ENCODE measurements around the gene MAP2K4.
"Not testable (repeated sequence)": the region's sequence is repeated elsewhere in the genome, so short reads cannot be mapped to it uniquely, and the experiment has no call there.

MAP2K4 gene

DNA sequence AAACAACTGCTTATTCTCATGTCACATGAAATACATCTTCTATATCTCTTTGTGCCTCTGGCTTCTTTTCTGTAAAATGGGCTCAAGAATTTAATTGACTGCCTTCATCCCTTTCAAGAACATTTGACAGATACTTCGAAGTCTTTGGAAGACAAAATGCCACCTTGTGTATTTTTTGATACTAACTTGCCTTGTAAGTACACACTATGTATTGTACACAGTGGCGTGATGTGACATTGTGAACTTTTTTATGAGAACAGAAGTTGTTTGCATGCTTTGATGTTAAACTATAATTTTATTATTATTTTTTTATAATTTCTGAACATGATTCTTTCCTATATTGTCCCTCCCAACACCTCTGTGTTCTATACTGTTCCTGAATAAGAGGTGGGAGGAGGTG lies 73.7 kb downstream of the MAP2K4 start:
- no peak for DNase-seq

DNA sequence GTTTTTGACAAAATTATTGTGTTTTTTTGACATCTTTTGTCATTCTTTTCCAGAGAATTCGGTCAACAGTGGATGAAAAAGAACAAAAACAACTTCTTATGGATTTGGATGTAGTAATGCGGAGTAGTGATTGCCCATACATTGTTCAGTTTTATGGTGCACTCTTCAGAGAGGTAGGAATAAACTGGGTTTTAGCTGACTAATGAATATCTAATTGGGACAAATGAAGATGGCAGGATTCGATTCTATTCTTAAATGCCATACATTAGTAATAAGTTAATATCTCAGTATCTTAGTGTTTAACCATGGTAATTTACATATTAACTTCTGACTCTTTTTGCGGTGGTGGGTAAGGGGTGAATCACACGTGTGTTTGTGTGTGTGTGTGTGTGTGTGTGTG lies 74.8 kb downstream of the MAP2K4 start:
- no peak for DNase-seq

DNA sequence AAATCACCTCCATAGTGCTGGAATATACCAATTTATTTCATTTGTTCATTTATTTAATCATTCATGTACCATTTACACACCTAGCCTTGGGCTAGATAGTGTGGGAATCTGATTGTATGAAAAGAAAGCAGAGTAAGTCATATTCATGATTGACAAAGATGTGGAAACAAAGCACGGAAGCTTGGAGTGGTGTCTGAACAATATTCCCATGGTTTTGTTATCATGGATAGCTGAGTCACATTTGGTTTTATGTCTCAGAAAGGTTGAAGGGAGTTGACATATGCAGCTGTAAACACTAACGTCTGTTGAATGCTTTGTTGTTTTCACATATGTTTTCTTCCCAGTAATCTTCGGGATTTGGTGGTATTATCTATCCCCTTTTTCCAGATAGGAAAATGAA lies 76.6 kb downstream of the MAP2K4 start:
- no peak for DNase-seq

DNA sequence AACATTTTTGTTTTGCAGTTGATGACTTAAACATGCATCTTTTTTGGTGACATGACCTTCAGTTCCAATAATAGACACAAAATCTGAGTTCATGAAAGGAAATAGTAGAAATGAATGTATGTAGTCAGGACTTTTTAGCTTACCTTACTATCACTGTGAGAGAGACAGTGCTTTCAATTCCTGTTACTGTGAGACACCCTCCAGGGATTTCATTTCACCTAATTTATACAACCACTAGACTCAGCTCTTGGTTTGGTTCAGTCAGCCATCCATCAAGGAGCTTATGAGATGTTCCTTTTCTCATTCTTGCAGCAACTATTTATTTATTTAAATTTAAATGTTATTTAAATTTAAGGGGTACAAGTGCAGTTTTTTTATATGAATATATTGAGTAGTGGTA lies 77.9 kb downstream of the MAP2K4 start:
- no peak for DNase-seq

DNA sequence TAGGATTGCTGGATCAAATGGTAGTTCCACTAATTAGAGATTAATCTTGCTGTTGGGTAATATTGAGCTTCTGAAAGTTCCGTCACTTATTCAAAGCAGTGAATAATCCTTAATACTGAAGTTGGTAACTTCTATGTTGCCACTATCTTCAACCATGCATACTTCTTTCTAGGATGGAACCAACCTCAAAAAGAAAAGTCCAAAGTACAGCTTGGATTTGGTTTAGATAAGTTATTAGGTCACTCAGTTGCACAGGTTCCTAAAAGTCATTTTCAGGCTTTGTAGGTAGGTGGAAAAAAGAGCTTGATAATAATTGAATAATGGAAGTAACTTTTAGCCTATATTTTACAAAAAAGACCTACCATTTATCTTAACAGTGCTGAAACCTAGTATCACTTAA lies 78.7 kb downstream of the MAP2K4 start:
- no peak for DNase-seq

DNA sequence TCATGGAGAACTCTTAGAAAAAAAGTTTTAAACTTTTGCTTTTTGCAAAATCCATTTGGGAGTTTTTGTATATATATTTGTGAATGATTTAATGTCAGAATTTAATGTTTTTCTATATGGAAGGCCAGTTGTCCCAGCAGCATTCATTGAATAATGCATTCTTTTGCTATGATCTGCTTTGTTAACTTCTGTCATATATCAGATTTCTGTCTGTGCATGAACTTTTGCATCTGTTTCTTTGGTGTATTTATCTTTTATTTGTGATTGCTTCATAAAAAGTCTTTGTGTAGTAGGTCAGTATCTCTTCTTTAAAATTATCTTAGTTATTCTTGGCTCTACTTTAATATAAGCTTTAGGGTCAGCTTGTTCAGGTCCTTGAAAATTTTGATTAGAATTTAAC lies 84.2 kb downstream of the MAP2K4 start:
- DNase-seq = no peak

DNA sequence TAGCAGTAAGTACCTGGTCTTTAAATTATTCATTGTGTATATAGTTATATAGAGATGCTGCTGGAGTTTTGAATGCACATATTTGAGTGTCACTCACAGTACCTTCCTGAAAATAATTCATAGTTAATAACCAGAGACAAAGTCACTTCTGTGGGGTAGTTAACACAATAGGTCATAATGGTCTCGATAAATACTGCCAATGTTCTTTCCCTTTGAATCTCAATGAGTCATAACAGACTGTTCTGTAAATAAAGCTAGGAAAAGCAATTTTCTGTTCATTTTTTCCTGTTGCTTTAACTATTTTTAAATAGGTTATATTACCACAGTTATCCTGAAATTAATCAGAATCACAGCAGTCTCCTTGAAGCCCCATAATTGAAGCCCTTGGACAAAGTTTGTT lies 87.2 kb downstream of the MAP2K4 start:
- no peak for DNase-seq

DNA sequence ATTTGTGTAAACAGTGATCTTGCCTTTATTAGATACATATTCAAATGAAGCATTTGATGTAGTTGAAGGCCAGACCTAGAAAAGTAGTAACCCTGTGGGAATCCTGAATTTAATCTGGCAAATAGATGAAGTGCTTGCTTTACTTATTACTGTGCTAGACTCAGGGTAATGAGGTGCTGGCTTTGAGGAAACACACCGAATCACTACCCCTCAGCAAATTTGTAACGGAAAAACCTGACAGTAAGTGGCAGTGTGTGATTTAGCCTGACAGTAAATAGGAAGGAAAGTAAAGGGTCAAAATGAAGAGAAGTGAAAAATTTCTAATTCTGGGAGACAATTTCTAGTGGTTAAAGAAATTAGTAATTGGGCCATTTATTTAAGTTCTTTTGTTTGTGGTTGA lies 90.2 kb downstream of the MAP2K4 start:
- no peak for DNase-seq

DNA sequence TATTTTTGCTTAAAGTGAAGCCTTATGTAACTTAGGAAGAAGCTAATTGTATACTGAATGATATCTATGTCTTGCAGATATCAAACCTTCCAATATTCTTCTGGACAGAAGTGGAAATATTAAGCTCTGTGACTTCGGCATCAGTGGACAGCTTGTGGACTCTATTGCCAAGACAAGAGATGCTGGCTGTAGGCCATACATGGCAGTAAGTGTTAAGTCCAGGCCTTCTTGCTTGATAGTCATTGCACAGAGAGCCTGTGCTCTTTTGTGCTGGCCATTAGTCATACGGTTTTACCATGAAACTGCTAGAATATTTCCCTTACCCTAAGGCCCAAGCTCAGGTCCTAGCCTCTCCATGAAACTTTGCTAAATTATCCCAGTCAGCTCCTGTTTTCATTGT lies 92.5 kb downstream of the MAP2K4 start:
- no peak for DNase-seq

DNA sequence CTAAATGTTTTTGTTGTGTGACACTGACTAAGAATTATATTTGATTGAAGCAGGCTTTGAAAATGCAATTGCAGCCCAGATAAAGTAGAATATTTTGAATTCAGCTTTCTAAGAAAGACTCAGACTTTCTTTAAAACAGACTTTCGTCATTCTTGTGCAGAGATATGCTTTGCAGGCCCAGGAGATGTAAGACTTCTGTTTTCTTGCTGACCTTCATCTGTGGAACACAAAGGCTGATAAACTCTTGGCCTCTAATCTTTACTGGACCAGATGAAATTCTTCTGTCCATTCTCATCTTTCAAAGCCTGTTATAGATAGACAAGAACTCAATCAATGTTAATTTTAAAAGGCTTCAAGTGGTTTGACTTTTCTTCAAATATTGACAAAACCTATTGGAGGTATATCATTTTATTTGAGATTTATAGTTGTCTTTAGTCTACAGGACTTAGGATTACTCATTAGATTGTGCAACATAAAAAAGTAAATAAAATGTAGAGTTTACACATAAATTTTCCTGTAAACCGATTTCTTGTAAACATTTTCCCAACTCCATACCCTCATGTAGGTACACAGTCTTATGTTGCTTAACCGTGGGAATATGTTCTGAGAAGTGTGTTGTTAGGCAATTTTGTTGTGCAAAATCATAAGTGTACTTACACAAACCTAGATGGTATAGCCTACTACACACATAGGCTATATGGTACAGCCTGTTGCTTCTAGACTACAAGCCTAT lies 94.2 kb downstream of the MAP2K4 start:
- DNase-seq = no peak

DNA sequence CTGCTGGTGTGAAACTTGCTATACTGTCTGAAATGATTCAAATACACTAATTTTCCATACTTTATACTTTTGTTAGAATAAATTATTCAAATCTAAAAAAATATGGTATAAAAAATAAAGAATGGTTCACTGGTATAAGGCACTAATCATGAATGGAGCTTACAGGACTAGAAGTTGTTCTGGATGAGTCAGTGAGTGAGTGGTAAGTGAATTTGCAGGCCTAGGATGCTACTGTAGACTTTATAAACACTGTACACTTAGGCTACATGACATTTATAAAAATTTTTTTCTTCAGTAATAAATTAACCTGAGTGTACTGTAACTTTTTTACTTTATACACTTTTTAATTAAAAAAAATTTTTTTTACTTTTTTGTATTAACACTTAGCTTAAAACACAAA lies 95.5 kb downstream of the MAP2K4 start:
- no peak for DNase-seq

DNA sequence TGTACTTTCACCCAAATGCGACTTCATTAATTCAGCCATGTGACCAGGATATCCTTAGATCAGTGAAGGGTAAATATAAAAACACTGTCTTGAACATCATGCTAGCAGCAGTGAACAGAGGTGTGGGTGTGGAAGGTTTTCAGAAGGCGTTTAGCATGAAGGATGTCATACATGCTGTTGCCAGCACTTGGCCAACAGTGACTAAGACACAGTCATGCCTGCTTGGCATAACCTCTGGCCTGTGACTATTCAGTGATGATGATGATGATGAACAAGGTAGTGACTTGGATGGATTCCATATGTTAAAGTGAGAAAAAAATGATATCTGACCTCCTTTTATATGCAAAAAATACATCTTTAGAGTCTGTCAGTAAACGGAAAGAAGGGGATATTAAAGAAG lies 97.9 kb downstream of the MAP2K4 start:
- no peak for DNase-seq

DNA sequence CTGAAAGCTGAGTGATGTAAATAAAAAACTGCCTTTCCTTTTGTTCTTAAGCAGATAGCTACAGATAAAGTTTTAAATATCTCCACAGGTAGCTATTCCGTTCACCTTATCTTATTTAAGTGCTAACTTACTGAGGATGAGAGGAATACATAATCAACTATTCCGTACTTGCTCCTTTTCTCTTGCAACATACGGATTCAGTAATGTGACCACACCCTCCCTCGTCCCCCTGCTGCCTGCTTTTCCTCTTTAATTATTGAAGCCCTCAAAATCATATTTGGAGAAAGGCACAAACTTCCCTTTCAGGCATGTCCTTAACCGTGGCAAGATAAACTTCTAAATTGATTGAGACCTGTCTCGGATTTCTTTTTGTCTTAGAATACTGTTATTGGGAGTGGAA lies 101.4 kb downstream of the MAP2K4 start:
- DNase-seq = no peak

DNA sequence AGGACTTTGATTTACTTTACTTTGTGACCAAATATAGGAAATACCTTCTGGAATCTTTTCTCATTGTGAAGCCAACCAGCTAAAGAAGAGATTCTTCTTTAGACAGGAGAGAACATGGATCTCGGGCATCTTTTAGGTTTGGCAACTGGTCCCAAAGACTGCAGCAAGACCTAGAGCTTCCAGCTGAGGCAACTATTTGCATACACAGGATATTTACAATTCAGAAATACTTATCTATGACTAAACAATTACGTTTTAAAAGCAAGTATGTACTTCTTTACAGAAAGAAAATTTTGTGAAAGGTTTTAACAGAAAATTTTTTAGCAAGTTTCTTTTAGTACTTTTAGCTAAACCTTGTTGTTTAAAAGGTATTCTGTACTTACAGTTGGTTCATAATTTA lies 106.5 kb downstream of the MAP2K4 start:
- no peak for DNase-seq

DNA sequence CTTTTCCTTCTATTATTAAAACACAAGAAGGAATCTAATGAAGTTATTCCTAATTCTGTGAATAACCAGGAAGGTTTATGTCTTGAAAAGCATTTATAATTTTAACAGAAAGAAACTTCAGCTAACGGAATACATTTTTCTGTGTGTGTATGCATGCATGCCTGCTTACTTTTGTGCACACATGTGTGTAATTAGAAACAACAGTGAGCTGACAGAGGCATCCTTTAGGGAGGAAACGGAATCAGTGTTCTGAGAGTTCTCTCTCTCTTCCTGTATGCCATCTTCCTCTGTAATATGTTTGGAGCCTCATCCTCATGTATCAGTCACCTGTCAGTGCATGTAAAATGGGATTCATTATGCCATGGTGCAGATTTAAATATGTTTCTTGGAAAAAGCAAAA lies 107.0 kb downstream of the MAP2K4 start:
- no peak for DNase-seq

DNA sequence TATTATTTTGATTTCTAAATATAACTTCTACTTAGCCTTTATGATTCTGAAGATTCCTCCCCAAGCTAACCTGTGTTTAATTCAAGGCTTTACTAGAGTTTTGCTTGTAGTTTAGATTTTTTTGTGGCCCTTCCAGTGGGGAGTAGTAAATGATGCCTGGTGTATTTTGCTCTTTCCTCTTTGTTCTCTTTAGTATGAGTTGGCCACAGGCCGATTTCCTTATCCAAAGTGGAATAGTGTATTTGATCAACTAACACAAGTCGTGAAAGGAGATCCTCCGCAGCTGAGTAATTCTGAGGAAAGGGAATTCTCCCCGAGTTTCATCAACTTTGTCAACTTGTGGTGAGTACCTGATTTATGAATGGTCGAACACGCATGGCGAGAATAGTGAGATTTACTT lies 108.3 kb downstream of the MAP2K4 start:
- DNase-seq = no peak

DNA sequence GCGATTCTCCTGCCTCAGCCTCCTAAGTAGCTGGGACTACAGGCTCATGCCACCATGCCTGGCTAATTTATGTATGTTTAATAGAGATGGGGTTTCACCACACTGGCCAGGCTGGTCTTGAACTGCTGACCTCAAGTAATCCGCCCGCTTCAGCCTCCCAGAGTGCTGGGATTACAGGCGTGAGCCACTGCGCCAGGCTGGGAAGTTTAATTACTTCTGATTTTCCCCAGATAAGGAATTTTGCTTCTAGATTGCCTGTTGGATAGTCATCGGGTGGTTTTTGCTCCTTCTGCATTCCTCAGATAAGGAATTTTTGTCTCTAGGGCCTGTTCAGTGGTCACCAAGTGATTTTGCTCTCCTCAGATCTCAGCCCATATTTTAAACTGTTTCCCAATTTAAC lies 112.5 kb downstream of the MAP2K4 start:
- DNase-seq = no peak

DNA sequence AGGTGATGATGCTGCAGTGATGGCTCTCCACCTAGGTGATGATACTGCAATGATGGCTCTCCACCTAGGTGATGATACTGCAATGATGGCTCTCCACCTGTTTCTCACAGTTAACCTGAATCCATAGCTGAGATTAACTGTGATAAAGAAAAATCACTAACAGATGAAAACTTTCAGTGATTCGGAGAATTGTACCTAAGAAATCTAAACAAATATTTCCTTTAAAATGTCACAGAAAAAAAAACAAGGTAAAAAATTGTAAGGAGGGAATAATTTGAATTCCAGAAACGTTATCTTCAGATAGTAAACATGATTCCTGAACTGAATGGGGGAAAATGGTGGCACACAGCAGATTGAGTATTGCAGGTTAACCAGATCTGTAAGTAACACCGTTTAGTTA lies 113.4 kb downstream of the MAP2K4 start:
- no peak for DNase-seq

DNA sequence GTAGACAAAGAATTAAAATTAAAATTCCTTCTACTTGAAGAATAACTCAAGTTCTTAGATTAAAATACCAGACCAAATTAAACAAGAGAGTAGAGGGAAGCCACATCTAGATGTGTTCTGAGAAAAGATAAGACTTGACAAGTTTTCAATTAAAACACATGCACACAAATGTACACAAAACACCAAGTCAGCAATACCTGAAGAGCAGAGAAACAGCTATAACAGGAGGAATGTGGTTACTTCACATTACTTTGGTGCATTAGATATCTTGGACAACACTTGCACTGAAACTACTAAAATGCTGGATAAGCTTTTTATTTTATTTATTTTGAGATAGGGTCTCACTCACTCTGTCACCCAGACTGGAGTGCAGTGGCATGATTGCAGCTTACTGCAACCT lies 113.9 kb downstream of the MAP2K4 start:
- DNase-seq = no peak

DNA sequence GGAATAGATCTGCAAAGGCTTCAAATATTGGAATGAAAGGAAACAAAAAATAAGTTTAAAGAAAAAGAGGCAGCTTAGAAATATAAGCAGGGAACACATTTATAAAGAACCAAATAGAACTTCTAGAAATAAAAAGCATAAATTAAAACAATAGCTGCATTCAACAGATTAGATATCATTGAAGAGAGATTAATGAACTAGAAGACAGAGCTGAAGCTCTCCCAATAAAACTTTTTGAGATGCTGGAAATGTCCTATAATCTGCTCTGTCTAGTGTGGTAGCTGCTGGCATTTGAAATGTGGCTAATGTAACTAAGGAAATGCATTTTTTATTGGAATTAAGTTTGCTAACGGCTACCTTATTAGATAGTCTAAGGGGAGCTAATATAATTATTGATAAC lies 115.6 kb downstream of the MAP2K4 start:
- no peak for DNase-seq

DNA sequence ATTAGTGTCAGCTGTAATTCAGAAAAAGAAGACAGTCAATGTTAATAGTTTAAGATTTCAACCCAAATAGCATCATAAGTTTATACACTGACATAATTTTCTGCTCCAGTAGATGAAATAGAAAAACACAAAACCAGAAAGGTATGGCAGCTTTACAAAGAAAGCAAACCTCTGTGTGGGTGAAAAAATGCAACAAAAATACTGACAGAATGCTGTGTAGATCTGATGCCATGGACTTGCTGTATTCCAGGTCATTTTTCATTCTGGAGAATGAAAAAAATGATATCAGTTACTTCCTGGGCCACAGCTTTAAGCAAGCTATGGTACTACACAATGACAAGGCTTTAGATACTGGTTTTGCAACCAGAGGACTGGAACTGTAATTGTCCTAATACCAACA lies 116.0 kb downstream of the MAP2K4 start:
- no peak for DNase-seq

DNA sequence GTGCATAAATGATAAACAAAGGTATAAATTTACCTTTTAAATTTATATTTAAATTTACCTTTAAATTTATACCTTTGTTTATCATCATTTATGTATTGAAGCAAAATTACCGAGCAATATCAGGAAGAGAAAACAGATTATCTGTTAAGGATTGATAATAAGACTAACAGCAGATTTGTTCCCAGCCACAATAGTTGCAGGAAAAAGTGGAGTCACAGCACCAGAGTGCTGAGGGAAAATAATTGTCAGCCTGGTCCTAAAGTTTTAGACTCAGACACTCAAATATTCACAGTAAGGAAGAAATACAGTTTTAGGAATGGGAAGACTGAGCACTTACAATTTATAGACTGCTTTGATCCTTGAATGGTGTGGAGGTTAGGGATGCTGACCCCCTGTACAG lies 117.2 kb downstream of the MAP2K4 start:
- no peak for DNase-seq

DNA sequence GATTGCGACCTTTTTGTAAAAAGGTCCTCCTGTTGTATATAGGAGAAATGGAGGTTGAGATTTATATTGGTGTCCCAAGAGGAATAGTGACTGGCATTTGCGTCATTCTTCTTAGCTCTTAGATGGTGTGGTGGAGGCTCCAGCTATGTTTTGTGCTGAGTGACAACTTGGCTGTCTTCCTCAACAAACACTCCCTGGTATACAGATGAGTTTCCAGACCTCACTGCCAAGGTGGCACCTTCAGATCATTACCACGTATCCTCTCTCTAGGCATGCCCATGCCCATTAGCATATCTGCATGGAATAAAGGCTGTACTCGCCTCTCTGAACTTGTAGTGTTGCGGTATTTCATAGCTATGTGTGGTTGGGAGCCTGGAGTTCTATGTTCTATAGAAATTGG lies 120.0 kb downstream of the MAP2K4 start:
- no peak for DNase-seq

DNA sequence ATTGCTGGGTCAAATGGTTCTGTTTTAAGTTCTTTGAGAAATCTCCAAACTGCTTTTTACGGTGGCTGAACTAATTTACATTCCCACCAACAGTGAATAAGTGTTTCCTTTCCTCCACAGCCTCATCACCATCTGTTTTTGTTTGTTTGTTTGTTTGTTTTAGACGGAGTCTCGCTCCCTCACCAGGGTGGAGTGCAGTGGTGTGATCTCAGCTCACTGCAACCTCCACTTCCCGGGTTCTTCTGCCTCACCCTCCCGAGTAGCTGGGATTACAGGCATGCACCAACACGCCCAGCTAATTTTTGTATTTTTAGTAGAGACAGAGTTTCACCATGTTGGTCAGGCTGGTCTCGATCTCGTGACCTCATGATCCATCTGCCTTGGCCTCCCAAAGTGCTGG lies 141.5 kb downstream of the MAP2K4 start:
- not testable (repeated sequence) for DNase-seq

DNA sequence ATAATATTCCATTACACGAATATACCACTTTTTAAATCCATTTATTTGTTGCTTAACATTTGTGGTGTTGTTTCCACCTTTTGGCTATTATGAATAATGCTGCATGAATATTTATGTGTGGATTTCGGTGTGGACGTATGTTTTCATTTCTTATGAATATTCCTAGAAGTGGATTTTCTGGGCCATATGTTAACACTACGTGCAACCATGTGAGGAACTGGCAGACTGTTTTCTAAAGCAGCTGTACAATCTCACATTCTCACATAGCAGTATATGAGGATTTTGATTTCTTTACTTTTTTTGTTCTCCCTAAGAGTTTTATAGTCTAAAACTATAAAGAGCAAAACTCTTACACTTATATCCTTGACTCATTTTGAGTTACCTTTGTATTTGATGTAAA lies 143.4 kb downstream of the MAP2K4 start:
- no peak for DNase-seq
